K562 (cell line): ENCODE data around the gene MEIG1. TPM values are rescaled to one million over a fixed set of nuclear protein-coding genes. Genes with fewer than 3 reads are reported as not detected.

Source experiments
- ATAC-seq: fragments of 200-7000 bp; cut with Tn5 transposase; 3 replicates; pipeline ENCODE4 v1.9.1; 2020; ENCODE audit warnings: moderate library complexity
- BruUV-seq: library from RNA; stranded (reverse); fragments of 400-500 nt; replicated peaks from 2 replicates; lab custom pipeline; 2021; lab: Mats Ljungman, UMichigan
- CTCF ChIA-PET: fragments of 300-600 bp; formaldehyde crosslinking; extraction: SDS; loops from one replicate; lab custom pipeline; 2021; ENCODE audit warnings: low intra/inter-chr PET ratio; lab: Yijun Ruan, JAX
- POLR2A ChIA-PET: fragments of 300-600, 350-650 bp; sonication (Branson Sonifier 250); formaldehyde crosslinking; extraction: SDS; loops from one replicate; lab custom pipeline; 2021; ENCODE audit warnings: antibody characterized with exemption, inconsistent platforms; lab: Yijun Ruan, JAX
- DNase-seq, 4 experiments: peaks; one replicate each; pipeline versions ENCODE4 v3.0.0 to v3.0.0-alpha.2; 2011 to 2018; ENCODE audit warnings: low spot score in 3 of 4, mixed read lengths in 3 of 4; ENCODE audit errors: extremely low read depth in 1 of 4
- FAIRE-seq: peaks from 2 replicates; lab custom pipeline; 2011; peaks lifted over from hg19 to GRCh38; lab: Jason Lieb, UNC
- H2AFZ ChIP-seq: 2 replicates; pipeline ENCODE4 v1.6.0; 2011; ENCODE audit warnings: low read depth, low read length, control low read depth, inconsistent platforms
- H3K27ac ChIP-seq: fragments of 200-600 bp; 3 replicates; pipeline ENCODE4 v1.8.0; 2011; ENCODE audit warnings: low read depth, mild to moderate bottlenecking, control low read depth, inconsistent platforms, low read length, moderate library complexity, mixed read lengths; ENCODE audit errors: extremely low read depth
- H3K27me3 ChIP-seq, 2 experiments: fragments of 300-600 bp in 1 of 2; 2 replicates in 1 of 2; 3 replicates in 1 of 2; pipeline versions ENCODE4 v1.6.0 to v1.8.0; 2011; ENCODE audit warnings: inconsistent platforms in 2 of 2, low read length in 2 of 2, mild to moderate bottlenecking in 1 of 2, mixed read lengths in 1 of 2, moderate library complexity in 1 of 2; ENCODE audit not compliant: control insufficient read depth in 2 of 2, insufficient read depth in 2 of 2
- H3K36me3 ChIP-seq: fragments of 300-600 bp; 3 replicates; pipeline ENCODE4 v1.8.0; 2011; ENCODE audit warnings: mild to moderate bottlenecking, low read length, inconsistent platforms; ENCODE audit not compliant: control insufficient read depth, insufficient read depth
- H3K4me1 ChIP-seq, 2 experiments: fragments of 200-600 bp in 1 of 2; replicated peaks in 1 of 2; 2 replicates in 1 of 2; 3 replicates in 1 of 2; pipeline versions ENCODE4 v1.5.1 to v1.8.0; 2011; ENCODE audit warnings: inconsistent platforms in 2 of 2, low read length in 2 of 2, mild to moderate bottlenecking in 1 of 2, mixed read lengths in 1 of 2, moderate library complexity in 1 of 2; ENCODE audit not compliant: control insufficient read depth in 2 of 2, insufficient read depth in 2 of 2
- H3K4me2 ChIP-seq: 2 replicates; pipeline ENCODE4 v1.6.1; 2011; ENCODE audit warnings: low read length, control low read depth, inconsistent platforms, mixed read lengths; ENCODE audit not compliant: insufficient read depth
- H3K4me3 ChIP-seq: fragments of 200-600 bp; sonication (generic), shearing (Covaris generic); 2 replicates; pipeline ENCODE4 v1.5.1; 2016; ENCODE audit warnings: control low read depth, inconsistent platforms
- H3K79me2 ChIP-seq: fragments of 200-600 bp; 3 replicates; pipeline ENCODE4 v1.8.0; 2011; ENCODE audit warnings: low read length, inconsistent platforms; ENCODE audit not compliant: control insufficient read depth, insufficient read depth
- H3K9ac ChIP-seq, 2 experiments: 2 replicates each; pipeline versions ENCODE4 v1.6.0 to v1.6.1; 2011; ENCODE audit warnings: low read depth in 2 of 2, low read length in 2 of 2, control low read depth in 1 of 2, inconsistent platforms in 1 of 2, mild to moderate bottlenecking in 1 of 2, mixed read lengths in 1 of 2; ENCODE audit not compliant: insufficient read depth in 1 of 2
- H3K9me1 ChIP-seq: one replicate; pipeline ENCODE4 v1.6.0; 2011; ENCODE audit warnings: inconsistent platforms, mild to moderate bottlenecking, low read length, moderate library complexity; ENCODE audit not compliant: control insufficient read depth, insufficient read depth
- H3K9me3 ChIP-seq: replicated peaks from 2 replicates; pipeline ENCODE4 v1.5.1; 2011; ENCODE audit warnings: low read depth, low read length, inconsistent platforms; ENCODE audit not compliant: control insufficient read depth, insufficient read depth
- H4K20me1 ChIP-seq: replicated peaks from 2 replicates; pipeline ENCODE4 v1.6.1; 2011; ENCODE audit warnings: low read length, inconsistent platforms, mixed read lengths; ENCODE audit not compliant: control insufficient read depth, insufficient read depth
- CBFA2T3 ChIP-seq: fragments of 450-650 bp; IDR thresholded peaks from 2 replicates; pipeline ENCODE4 v1.6.1; 2017
- CHD2 ChIP-seq: IDR thresholded peaks from 2 replicates; pipeline ENCODE4 v1.6.1; 2011; ENCODE audit warnings: low read depth, low read length
- POLR2B ChIP-seq: fragments of 450-650 bp; IDR thresholded peaks from 2 replicates; pipeline ENCODE4 v1.6.1; 2018; ENCODE audit warnings: low read depth; ENCODE audit not compliant: partially characterized antibody
- SUPT5H ChIP-seq: fragments of 450-650 bp; IDR thresholded peaks from 2 replicates; pipeline ENCODE4 v1.6.1; 2016
- TAF15 ChIP-seq: fragments of 200-400 bp; formaldehyde crosslinking; IDR thresholded peaks from 2 replicates; pipeline ENCODE4 v1.6.1; 2017; ENCODE audit warnings: mild to moderate bottlenecking, low read depth, low read length, moderate library complexity
- TARDBP ChIP-seq: fragments of 450-650 bp; IDR thresholded peaks from 2 replicates; pipeline ENCODE4 v1.6.1; 2016
- TRIM24 ChIP-seq, 2 experiments: fragments of 450-650 bp; IDR thresholded peaks; 2 replicates each; pipeline ENCODE4 v1.6.1; 2016
- ZFP1 ChIP-seq: fragments of 450-650 bp; formaldehyde crosslinking; IDR thresholded peaks from 2 replicates; pipeline ENCODE4 v1.4.0; 2020; ENCODE audit warnings: mild to moderate bottlenecking, mixed read lengths
- ZNF695 ChIP-seq: fragments of 450-650 bp; formaldehyde crosslinking; IDR thresholded peaks from 2 replicates; pipeline ENCODE4 v1.4.0; 2020; ENCODE audit warnings: mild to moderate bottlenecking, moderate library complexity
- WGBS: fragments of 100-300 bp; shearing (Covaris generic); methylation state at CpG from one replicate; pipeline ENCODE4 v1.1.6; 2016; ENCODE audit warnings: low coverage, mixed read lengths; ENCODE audit not compliant: insufficient coverage; ENCODE audit errors: missing lambda C conversion rate; 5-methylcytosine and 5-hydroxymethylcytosine counted together
- in situ Hi-C: fragments of 300-500 bp; cut with MboI; formaldehyde crosslinking; loops from 4 replicates; pipeline ENCODE4 v1.15.0; 2018; ENCODE audit warnings: inconsistent platforms, mixed read lengths
- intact Hi-C: fragments of 100-400 bp; cut with micrococcal nuclease; formaldehyde crosslinking; loops from 2 replicates; pipeline ENCODE4 v1.14.2; 2022
- polyA plus RNA-seq, 8 experiments: library from polyadenylated mRNA; depleted of rRNA in 4 of 8; stranded (reverse) in 5 of 8; unstranded in 3 of 8; fragments of >200 nt; fragmentation: Nextera tagmentation in 2 of 8; fragmentation: Illumina TruSeq in 1 of 8; extraction: Ambion mirVana in 2 of 8; extraction: Trizol in 1 of 8; gene quantifications; 2 replicates each; pipeline versions ENCODE4 v1.2.1 to v1.2.3, GENCODE V29; 2011 to 2014; ENCODE audit warnings: inconsistent platforms in 1 of 8, missing spikeins in 1 of 8
- total RNA-seq, 7 experiments: library from RNA; depleted of rRNA in 6 of 7; stranded (reverse); fragments of >200 nt in 6 of 7; fragmentation: Illumina TruSeq in 2 of 7; extraction: Trizol in 2 of 7; gene quantifications; 2 replicates each; pipeline versions ENCODE4 v1.2.1 to v1.2.3, GENCODE V29; 2011 to 2021; ENCODE audit warnings: low replicate concordance in 1 of 7
- TF ChIP-seq, protein P1 (sequence below): fragments of 250-450 bp; sonication (Bioruptor Pico); IDR thresholded peaks from 2 replicates; pipeline ENCODE4 v1.5.0; 2022; ENCODE audit warnings: mild to moderate bottlenecking
- TF ChIP-seq, protein P2 (sequence below): fragments of 450-650 bp; IDR thresholded peaks from 2 replicates; pipeline ENCODE4 v1.6.1; 2016; ENCODE audit warnings: mild to moderate bottlenecking
- TF ChIP-seq, protein P3 (sequence below): fragments of 450-650 bp; formaldehyde crosslinking; conservative IDR thresholded peaks from 2 replicates; pipeline ENCODE4 v1.4.0; 2022; ENCODE audit warnings: mild to moderate bottlenecking, missing genetic modification characterization
- TF ChIP-seq, protein P4 (sequence below): sonication (generic); formaldehyde crosslinking; IDR thresholded peaks from 2 replicates; pipeline ENCODE4 v1.8.0; 2022; ENCODE audit warnings: missing genetic modification reagents, mild to moderate bottlenecking, borderline replicate concordance

MEIG1 gene
- total and polyA plus RNA-seq, 9 of the 15 experiments (the other 6 are each of a cell fraction or from before 2014, with no cell fraction given), result 0.19 to 1.7 (median 0.54) TPM; not detected in 3

DNA sequence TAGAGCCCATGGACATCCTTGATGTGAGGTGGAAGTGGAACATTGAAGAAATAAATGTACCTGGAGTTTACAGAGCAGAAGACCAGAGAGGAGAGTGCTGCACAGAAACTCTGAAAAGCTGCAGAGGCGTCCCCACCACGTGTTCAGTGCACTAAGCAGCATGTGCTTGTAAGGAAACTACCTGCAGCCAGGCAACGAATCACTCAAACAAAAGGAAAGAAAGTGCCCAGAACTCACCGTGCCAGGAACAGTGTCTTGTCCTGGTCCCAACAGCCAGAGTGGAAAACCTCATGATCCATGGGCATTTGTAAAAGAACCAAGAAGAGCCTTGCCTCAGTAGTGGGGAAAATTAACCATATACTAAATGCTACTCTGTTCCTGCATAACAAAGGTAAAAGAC is 48.2 kb upstream of the MEIG1 start (continued):
- peak; percentile 5; the same call in 1 of the 2 replicates for TF ChIP-seq SUPT5H

DNA sequence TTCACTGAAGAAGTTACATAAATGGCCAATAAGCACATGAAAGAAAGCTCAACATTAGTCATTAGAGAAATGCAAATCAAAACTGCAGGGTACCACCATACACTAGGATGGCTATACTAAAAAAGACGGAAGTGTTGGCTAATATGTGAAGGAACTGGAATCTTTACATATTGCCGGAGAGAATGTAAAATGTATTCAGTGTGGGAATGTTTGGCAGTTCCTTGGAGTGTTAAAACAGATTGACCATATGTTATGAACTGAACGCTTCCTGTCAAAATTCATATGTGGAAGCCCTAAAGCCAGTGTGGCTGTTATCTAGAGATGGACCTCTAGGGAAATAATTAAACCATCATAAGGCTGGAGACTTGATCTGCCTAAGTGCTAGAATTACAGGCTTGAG is 47.4 kb upstream of the MEIG1 start:
- 96% methylated on average over 3 of the region's 3 CpGs for WGBS
- CTCF ChIA-PET, result no interaction called here
- Histone ChIP-seq H3K4me2 (no peak overlapping the region), H3K79me2 (no peaks in the 10 kb centered on the region), H3K36me3 (peaks cover 88% of the 10 kb centered on the region), H3K27me3 (no peaks in the 10 kb centered on the region), H3K27ac (no peak overlapping the region), H3K9me1 (no peaks in the 10 kb centered on the region), H3K9ac (no peak overlapping the region), H3K4me1 (no peaks in the 10 kb centered on the region), H3K9me3 (peaks cover 7% of the 10 kb centered on the region), H2AFZ (no peak overlapping the region), H4K20me1 (no peaks in the 10 kb centered on the region), H3K4me3 (no peak overlapping the region)
- in situ Hi-C loops (no loop called here), intact Hi-C loops (no loop called here)
- no peak for ATAC-seq
- no peak for DNase-seq
- no TSS peak for BruUV-seq
- POLR2A ChIA-PET, result no interaction called here
- FAIRE-seq, result no peak
- TF ChIP-seq POLR2B, result peak; percentile 18
- TF ChIP-seq SUPT5H, result 0 out of 2 replicates have a peak, but pooled peaks have one; percentile 43
- TF ChIP-seq, protein P1, sequence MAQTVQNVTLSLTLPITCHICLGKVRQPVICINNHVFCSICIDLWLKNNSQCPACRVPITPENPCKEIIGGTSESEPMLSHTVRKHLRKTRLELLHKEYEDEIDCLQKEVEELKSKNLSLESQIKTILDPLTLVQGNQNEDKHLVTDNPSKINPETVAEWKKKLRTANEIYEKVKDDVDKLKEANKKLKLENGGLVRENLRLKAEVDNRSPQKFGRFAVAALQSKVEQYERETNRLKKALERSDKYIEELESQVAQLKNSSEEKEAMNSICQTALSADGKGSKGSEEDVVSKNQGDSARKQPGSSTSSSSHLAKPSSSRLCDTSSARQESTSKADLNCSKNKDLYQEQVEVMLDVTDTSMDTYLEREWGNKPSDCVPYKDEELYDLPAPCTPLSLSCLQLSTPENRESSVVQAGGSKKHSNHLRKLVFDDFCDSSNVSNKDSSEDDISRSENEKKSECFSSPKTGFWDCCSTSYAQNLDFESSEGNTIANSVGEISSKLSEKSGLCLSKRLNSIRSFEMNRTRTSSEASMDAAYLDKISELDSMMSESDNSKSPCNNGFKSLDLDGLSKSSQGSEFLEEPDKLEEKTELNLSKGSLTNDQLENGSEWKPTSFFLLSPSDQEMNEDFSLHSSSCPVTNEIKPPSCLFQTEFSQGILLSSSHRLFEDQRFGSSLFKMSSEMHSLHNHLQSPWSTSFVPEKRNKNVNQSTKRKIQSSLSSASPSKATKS, result no peak
- TF ChIP-seq, protein P2, sequence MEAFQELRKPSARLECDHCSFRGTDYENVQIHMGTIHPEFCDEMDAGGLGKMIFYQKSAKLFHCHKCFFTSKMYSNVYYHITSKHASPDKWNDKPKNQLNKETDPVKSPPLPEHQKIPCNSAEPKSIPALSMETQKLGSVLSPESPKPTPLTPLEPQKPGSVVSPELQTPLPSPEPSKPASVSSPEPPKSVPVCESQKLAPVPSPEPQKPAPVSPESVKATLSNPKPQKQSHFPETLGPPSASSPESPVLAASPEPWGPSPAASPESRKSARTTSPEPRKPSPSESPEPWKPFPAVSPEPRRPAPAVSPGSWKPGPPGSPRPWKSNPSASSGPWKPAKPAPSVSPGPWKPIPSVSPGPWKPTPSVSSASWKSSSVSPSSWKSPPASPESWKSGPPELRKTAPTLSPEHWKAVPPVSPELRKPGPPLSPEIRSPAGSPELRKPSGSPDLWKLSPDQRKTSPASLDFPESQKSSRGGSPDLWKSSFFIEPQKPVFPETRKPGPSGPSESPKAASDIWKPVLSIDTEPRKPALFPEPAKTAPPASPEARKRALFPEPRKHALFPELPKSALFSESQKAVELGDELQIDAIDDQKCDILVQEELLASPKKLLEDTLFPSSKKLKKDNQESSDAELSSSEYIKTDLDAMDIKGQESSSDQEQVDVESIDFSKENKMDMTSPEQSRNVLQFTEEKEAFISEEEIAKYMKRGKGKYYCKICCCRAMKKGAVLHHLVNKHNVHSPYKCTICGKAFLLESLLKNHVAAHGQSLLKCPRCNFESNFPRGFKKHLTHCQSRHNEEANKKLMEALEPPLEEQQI, result no peak
- TF ChIP-seq TARDBP, result no peak
- TF ChIP-seq CBFA2T3, result no peak
- no peak for TF ChIP-seq ZNF695 (CRISPR knock-in tag)
- TF ChIP-seq, protein P3, sequence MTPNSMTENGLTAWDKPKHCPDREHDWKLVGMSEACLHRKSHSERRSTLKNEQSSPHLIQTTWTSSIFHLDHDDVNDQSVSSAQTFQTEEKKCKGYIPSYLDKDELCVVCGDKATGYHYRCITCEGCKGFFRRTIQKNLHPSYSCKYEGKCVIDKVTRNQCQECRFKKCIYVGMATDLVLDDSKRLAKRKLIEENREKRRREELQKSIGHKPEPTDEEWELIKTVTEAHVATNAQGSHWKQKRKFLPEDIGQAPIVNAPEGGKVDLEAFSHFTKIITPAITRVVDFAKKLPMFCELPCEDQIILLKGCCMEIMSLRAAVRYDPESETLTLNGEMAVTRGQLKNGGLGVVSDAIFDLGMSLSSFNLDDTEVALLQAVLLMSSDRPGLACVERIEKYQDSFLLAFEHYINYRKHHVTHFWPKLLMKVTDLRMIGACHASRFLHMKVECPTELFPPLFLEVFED, result no peak
- TF ChIP-seq TRIM24 (IDR thresholded peaks at IDR 0.05), result no peak
- TF ChIP-seq ZFP1 (CRISPR knock-in tag), result no peak
- TF ChIP-seq TAF15, result no peak
- no peak for TF ChIP-seq CHD2
- TF ChIP-seq, protein P4, sequence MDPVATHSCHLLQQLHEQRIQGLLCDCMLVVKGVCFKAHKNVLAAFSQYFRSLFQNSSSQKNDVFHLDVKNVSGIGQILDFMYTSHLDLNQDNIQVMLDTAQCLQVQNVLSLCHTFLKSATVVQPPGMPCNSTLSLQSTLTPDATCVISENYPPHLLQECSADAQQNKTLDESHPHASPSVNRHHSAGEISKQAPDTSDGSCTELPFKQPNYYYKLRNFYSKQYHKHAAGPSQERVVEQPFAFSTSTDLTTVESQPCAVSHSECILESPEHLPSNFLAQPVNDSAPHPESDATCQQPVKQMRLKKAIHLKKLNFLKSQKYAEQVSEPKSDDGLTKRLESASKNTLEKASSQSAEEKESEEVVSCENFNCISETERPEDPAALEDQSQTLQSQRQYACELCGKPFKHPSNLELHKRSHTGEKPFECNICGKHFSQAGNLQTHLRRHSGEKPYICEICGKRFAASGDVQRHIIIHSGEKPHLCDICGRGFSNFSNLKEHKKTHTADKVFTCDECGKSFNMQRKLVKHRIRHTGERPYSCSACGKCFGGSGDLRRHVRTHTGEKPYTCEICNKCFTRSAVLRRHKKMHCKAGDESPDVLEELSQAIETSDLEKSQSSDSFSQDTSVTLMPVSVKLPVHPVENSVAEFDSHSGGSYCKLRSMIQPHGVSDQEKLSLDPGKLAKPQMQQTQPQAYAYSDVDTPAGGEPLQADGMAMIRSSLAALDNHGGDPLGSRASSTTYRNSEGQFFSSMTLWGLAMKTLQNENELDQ (CRISPR knock-in tag), result no peak
